GM21367 (cell line): Measurements from ENCODE around the gene HOXB8.

Source experiments
- ATAC-seq: cut with Tn5 transposase; IDR thresholded peaks from one replicate; pipeline ENCODE4 v1.9.1; 2021; ENCODE audit not compliant: unreplicated experiment

Gene HOXB8

DNA sequence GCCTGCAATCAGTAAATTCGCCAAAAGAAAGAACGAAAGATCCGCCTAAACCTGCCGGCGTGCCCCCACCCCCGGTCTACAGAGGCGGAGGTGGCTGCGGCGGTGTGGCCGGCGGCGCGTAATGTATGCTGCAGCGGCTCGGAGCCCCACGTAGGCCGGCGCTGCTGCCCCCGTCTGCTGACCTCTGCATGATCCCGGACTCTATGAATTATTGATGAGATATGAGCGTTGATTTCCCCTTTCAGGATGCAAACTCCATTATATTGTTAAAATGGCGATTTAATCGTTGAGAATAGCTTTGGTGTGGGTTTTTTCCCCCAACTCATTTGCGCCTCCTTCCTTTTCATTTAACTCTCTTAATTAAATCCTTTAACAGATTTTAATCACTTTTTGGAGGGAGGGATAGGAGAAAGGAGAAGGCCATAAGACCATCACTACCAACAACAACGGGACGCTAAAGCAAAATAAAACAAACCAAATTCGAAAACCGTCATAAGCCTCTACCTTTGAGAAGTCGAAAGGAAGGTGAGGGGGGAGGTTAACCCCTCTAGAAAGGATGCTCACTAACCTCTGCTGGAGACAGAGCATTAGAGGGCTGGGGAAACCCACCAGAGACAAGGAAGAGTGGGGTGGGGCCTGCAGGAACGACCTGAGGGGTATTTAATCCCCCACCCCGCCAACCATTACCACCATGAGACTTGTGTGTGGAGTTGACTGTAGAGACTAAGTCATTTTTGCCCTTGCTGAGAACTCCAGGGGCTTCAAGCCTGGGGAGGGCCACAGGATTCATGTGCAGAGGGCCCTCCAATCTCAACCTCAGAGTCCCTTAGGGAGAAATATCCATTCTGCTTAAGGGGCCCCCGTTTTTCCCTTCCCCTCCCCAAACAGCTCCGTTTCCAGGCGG lies 28.5 kb downstream of the HOXB8 start:
- ATAC-seq, result no peak

DNA sequence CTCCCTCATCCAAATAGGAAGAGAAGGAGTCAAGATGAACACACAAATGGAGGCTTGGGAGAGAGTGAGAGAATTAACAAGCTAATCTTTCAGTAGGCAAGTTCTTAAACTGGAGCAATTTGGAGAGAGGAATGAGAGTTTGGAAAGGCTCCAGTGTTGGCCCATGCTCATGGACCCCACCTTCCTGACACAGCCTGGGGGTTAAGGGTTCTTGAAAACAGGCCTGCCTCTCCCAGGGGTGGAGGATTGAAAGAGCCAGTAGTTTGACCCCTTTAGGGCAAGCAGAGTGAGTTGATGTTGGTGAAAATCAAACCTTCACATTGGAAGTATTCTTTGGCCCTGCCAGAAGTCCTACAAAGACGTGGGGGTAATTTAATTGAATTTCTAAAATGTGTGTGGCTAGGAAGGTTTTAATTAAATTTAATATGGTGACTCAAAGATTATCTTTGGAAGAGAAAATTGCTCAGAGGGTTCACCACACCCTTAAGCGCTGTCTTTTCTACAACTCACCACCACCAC lies 30.8 kb downstream of the HOXB8 start:
- no peak for ATAC-seq

DNA sequence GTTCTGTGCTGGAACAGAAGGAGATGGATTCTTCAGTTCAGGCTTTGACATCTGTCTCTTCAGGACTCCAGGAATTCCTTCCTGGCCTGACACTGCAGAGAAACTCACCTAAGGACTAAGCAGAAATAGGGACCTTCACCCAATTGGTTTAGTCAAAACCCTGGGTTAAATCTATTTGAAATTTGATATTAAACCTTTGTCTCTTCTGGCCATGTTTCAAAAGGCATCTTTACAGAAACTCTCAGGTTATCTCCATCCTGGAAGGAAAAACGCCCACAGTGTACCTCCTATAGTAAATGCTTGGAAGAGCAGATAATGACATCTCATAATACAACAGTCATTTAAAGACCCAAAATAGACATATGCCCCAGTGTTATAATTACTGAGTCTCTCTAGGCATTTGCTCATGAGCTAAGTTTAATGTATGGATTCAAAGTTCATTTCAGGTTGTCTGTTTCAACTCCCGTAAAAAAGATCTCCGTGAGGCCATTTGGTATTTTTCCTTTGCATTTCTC lies 31.3 kb downstream of the HOXB8 start:
- no peak for ATAC-seq

DNA sequence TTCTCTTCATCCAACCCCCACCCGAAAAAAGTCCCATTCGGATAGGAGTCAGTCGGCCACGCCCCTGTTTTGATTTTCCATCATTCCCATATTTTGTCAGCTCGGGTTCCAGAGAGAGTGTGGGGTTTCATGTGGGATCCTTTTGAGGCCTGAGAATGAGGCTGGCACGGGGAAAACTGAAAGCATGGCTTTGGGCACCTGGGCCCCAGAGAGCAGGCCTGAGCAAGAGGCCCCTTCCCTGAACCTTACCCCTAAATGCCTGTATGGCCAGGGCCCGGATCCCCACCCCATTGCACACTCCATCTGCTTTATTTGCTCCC lies 32.4 kb downstream of the HOXB8 start:
- ATAC-seq, result no peak

DNA sequence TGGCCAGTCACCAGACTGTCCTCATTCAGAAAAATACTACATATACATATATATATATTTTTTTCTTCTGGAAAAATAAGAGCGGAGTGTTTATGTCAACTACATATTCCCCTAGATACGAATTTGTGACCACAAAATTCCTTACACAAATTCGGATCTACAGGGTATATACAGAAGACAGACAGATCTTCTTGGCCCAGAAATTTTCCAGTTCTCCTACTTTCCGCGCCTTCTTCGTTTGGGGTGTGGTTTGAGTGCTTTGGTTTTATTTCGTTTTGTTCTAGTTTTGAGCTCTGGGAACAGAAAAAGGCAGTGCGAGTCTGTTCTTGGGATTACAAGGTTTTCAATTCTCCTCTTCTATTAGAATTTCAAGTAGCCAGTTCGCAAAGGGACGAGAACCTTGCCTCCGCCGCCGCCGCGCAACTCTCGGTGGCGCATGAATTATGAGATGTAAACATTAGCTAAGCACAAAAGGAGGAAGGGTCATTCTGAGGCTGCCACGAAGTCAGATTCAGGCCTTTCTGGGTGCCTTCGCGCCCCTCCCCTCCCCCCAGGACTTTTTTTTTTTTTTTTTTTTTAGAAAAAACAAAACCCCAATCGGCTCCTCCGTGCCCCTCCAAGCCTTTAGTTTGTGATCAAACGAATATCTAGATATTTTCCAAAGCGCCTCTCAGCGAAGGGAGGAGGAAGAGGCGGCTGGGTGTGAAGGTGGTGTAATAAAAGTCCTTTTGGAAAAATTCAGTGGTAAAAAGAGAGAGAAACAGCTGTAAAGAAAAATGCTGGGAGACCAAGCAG lies 35.1 kb downstream of the HOXB8 start:
- no peak for ATAC-seq

DNA sequence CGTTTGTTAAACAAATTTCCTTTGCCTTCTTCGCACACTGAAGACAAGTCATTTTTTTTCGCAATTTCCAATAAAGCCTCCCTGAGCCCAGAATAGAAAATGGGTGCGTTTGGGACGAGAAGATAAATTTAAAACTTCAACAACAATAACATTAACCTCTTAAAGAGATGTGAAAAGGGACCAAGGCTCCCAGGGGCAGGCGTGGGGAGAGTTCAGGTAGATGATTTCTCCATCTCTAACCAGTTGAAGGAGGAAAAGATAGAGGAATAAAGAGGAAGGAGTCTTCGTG lies 35.7 kb downstream of the HOXB8 start:
- no peak for ATAC-seq

DNA sequence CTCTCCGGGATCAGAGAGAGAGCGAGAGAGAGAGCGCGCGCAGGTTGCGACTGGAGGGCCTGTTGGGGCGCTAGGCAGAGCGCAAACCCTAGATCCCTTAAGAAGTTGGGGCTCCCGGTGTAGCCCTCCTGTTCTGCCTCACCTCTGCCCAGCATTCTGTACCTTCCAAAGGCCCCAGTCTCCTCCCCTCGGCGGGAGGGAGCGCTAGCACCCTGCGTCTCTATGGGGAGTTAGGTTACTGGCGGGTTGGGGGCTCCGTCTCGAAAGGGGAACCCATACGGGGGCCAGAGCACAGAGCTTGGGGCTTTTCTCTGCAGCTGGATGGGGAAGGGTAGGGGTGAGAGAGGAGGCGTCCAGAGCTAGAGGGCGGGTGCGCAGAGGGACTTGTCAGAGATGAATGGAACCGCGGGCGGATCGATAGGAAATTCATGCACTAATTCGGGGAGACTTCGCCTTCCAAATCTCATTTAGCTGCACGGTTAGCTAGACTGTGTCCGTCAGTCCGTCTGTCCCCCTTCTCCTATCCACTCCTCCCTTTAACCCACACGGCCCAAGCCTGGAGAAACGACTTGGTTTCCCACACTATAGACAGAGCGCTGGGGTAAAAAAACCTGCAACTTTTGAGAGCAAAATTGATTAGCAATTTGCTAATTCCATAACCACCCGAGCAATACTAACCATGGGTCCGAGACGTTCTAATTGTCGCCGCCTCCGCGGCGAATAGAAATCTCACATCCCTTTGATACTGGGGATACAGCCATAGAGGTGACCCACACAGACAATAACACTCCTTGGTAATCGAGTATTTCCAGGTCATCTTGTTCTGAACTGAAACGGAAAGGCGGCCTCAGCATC lies 36.2 kb downstream of the HOXB8 start:
- no peak for ATAC-seq

DNA sequence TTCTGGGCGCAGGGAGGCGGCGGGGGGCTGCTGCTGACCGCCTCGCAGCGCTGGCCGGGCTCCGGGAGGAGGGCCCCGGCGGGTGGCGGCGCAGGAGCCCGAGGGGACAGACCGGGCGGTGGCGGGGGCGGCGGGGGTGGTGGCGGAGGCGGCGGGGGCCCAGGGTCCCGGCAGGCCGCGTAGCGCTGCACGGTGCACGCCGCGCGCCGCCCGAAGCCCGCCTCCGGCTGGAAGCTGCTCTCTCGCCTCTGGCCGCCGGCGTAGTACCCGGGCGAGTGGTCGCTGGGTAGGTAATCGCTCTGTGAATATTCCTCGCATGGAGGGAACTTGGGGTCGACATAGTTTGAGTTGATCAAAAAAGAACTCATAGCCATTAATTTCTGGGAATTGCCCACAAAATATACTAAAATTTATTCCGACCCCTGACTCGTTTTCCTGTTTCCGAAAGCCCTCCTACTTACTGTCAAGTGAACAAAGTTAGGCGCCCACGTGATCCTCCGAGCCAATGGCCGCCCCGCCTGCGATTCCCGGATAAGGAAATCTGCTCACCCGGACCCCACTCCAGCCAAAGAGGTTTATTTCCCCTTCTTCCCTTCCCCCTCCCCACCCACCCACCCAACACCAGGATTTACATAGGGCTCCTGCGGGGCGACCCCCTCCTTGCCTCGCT lies 37.0 kb downstream of the HOXB8 start, which contains the start of gene HOXB4:
Gene HOXB4 (minus strand): TSS at position 405 of the 670 bp plus-strand sequence. CDS start 31 bp downstream, at position 374.
- ATAC-seq, result no peak

DNA sequence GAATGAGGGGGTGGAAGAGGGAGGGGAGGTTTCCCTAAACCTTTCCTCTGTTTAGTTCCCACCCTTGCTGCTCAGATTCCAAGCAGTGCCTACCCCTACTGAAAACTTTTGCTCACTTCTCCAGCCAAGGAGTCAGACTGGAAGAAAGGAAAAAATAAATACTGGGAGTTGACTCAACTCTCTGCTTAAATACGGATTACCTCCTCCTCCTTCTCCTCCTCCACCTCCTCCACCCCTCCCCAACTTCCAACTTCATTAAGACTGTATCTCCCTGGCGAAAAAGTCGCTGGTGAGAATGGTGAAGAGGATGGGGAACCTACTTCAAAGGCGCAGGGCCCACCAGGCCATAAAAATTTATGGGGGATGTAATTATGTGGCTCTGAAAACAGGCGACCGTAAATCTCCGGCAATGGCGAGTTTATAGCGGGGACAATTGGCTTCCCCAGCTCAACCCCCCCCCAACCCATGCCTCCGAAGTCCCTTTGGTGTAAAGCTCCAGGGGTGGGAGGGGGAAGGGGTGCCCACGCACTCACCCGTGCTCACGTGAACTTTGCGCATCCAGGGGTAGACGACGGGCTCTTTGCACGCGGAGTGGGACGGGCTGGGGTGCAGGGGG lies 37.7 kb downstream of the HOXB8 start:
- no peak for ATAC-seq

DNA sequence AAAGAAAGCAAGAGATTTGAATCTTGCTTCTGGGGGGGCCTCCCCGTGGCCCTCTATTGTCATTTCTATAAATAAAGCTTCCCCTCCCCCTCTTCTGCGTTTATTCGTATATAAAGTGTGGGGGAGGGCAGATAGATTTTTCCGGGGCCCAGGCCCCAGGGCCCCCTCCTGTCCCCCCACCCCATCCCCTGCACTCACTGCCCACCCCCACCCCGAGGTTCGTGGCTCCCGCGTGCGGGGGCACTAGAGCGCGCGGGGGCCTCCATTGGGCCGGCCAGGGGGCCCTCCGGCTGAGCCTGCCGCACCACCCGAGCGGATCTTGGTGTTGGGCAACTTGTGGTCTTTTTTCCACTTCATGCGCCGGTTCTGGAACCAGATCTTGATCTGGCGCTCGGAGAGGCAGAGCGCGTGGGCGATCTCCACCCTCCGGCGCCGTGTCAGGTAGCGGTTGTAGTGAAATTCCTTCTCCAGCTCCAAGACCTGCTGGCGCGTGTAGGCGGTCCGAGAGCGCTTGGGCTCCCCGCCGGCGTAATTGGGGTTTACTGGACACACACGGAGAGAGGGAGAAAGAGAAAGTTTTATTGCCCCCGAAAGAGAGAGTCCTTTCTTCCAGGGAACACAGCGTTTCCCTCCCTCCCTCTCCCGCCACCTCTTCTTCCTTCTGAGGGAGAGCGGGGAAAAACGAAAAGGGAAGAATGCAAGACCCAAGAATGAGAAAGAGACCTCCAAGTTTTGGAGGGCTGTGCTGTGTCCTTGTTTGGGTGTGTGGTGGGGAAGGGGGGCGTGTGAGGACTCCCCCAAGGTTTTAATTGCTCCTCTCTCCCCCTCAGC lies 38.4 kb downstream of the HOXB8 start:
- ATAC-seq, result no peak

DNA sequence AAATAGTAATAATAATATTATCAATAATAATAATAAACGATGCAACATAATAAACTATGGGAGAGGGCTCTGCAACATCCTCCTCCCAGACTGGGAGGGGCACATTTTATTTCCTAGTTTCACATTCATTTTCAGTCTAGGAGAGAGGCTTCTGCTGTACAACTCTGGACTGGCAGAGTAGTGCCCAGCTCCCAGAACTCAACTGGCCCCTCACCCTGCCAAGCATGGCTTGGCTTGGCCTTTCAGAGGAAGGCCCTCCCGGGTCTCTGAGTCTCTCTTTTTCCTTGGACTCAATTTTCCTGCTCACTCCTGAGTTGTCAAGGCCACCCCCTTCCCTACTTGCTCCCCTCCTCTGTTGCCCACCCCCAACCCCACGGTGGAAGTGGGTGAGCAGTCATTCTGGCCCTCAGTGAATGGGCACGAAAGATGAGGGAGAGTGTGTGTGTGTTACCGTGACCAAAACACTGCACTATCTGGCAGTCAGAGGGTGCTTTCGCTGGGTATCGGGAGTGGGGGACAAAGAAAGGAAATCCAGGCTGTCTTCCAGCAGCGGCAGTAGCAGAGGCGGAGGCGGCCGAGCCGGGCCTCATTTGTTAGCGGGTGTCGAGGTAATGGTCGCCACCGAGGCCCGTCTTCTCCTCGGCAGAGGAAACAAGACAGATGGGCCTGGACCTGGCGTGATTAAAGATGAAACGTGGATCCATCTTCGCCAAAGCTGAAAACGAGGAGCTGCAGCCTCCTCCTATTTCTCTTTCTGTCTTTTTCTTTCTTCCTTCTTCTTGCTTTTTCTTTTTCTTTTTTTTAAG lies 39.2 kb downstream of the HOXB8 start:
- no peak for ATAC-seq

DNA sequence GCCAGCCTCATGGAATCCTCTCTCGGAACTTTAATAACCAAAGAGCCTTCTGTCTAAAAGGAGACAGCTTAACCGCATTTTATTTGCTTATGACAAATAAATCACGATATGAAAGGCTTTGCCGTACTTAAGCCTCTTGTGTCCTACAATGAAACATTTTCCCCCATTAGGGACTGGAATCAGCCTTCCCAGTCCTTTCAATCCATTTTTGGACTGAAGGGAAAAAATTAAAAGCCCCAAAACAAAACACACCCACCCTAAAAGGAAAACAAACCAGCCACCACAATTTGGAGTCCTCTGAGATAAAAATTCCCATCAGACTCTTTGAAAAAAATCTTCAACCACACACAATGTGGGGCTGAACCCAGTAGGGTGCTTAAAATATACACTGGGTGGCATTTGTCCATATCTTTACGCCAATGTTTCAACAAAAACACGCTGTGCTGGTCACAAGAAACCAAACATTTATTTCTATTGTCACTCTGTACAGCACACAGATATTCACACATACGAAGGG lies 40.0 kb downstream of the HOXB8 start:
- no peak for ATAC-seq

DNA sequence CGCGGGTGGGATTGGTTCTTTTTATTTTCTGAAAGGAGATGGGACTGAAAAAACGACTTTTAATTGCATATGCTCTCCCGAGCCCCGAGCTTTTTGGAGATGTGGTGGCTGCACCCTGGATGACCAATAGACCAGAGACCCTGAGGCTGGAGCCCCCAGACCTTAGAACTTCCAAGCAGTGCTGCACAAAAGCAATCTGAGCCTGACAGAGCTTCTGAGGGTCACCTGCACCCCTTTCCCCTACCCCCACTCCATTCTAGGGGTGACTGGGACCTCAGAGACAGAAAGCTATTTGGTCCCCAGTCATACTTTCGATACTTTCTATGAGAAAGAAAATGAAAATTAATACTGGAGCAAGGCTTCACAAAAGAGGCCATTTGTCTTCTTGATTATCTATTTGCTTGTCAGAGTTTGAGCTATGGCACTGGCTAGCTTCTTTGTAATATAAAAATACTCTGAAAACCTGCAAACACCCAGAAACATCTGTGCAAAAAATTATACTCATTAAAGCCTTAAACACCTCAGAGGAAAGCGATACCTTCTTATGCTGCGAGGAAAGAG lies 40.5 kb downstream of the HOXB8 start:
- ATAC-seq, result no peak

DNA sequence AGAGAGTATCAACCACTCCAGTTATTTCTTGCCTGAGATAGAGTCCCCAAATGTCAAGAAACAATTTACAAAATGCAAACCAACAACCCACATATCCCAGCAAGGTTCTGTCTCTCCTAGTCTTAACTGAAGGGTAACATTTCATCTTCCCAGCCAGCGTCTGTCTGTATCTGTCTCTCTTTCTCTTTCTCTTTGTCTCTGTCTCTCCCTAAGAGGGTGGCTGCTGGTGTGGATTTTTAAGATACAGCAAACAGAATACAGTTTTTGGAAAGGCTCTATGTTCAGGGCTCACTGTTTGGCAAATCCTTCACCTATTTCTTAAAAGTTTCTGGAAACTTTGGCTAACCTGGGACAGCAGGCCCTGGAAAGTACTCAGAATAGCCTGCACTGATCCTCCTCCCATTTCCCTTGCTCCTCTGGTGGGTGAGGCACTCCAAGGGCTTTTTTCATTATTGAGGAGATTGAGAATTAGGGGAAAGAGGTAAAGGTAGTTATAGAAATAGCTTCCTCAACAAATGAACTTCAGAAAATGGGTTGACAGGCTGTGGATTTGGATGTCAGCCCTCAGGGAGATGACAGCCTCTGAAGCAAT lies 43.2 kb downstream of the HOXB8 start:
- no peak for ATAC-seq

DNA sequence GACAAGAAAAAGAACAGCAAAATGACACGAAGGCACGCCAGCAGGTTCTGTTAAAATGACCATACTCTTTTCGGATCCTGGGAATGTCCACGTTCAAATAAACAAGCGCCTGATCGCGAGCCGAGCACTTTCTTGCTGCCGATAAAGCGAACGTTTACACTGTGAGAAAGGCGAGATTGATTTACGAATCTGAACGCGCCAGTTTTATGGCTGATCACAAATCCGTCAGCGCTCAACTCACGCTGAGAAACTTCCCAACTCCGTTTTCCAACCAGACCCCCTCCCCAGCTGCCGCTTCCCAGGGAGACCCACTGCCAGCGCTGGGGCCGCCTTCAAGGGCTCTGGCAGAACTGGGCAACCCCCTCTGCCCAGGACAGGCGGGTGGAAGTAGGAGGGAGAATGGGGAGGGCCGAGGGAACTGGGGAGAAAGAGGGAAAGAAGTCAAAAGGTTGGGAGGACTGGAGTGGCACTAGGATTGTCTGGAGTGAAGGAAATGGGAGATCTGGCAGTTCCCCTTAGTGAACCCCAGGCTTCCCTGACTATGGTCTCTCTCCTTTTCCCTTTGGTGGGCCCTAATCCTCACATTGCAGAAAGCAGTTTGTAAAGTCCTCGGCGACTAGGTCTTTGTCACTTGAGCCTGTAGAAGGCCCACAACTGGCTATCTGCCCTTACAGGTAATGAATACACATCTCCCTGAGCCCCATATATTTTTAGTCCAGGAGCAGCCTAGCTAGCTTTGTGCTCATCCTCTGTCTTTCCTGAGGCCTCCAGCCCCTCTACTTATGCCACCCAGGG lies 43.9 kb downstream of the HOXB8 start:
- ATAC-seq, result no peak

DNA sequence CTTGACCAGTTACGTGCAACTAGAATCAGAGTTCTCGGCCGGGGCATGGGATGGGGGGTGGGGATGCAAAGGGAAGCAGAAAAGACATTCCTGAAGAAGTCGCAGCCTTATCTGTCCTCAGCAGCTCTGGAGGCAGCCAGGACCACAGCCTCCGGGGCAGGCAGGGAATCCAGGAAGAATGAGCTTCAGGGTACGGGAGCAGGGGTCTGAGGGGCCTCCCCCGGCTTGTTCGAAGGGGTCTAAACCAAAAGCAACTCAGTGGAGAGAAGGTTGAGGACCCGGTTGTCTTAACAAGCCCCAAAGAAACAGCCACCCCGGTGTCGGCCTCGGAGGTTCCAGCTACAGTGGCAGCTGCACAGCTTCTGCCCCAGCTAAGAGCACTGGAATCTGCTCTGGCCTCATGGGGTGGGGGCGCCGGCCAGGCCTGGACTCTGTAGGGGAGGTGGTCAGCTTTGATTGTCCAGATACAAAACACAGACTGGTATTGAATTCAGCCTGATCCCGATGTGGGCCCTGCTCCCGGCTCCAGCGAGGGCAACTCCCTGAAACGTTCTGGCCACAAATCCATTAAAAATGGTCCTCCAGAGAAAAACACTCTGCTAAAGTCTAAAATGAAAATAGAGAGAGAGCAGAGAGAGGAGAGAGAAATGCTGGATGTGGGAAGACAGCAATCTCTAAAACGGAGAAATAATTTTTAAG lies 44.6 kb downstream of the HOXB8 start:
- ATAC-seq, result no peak
